Measurements from ENCODE around the gene ADAP2.
"Not testable (repeated sequence)": the region's sequence is repeated elsewhere in the genome, so short reads cannot be mapped to it uniquely, and the experiment has no call there.

The ADAP2 gene

DNA sequence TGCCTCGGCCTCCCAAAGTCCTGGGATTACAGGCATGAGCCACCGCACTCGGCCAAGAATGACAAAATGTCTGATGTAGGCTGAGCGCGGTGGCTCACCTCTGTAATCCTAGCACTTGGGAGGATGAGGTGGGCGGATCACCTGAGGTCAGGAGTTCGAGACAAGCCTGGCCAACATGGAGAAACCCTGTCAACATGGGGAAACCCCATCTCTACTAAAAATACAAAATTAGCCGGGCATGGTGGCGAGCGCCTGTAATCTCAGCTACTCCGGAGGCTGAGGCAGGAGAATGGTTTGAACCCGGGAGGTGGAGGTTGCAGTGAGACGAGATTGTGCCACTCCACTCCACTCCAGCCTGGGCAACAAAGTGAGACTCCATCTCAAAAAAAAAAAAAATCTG, 46.2 kb downstream of the ADAP2 start:
- H3K9me3 ChIP-seq (ENCODE audit: control insufficient read depth in 1 of 2, low read length in 2 of 2); H3K27ac ChIP-seq (ENCODE audit: low read depth, low read length); H3K27me3 ChIP-seq (ENCODE audit: control insufficient read depth in 1 of 2, insufficient read depth in 2 of 2, low read length in 2 of 2); H3K9ac ChIP-seq (ENCODE audit: low read depth in 1 of 2, low read length in 2 of 2); H3K36me3 ChIP-seq (ENCODE audit: control insufficient read depth in 1 of 2, insufficient read depth in 2 of 2, low read length in 2 of 2); H3K4me3 ChIP-seq (ENCODE audit: low read depth in 1 of 2, low read length in 2 of 2); H3K4me1 ChIP-seq (ENCODE audit: control insufficient read depth in 1 of 2, insufficient read depth in 2 of 2, low read length in 2 of 2): not testable (repeated sequence)

- Histone ChIP-seq H3K4me3 (ENCODE audit: low read depth in 1 of 2, low read length in 2 of 2) (peak overlapping the region; percentile 68 to 81), H3K27me3 (ENCODE audit: control insufficient read depth in 1 of 2, insufficient read depth in 2 of 2, low read length in 2 of 2) (no peaks in the 10 kb centered on the region), H3K9me3 (ENCODE audit: control insufficient read depth in 1 of 2, low read length in 2 of 2) (no peaks in the 10 kb centered on the region), H3K36me3 (ENCODE audit: control insufficient read depth in 1 of 2, insufficient read depth in 2 of 2, low read length in 2 of 2) (peaks cover 0 to 3% of the 10 kb centered on the region in 2 donors), H3K9ac (ENCODE audit: low read depth in 1 of 2, low read length in 2 of 2) (peak overlapping the region; percentile 76 to 91), H3K27ac (ENCODE audit: low read depth, low read length) (peak overlapping the region; percentile 98), H3K4me1 (ENCODE audit: control insufficient read depth in 1 of 2, insufficient read depth in 2 of 2, low read length in 2 of 2) (peaks cover 6% of the 10 kb centered on the region in 2 donors)
Measured at GRCh38 chr17:30969989-30970830, 48.5 kb downstream of the ADAP2 start.

DNA sequence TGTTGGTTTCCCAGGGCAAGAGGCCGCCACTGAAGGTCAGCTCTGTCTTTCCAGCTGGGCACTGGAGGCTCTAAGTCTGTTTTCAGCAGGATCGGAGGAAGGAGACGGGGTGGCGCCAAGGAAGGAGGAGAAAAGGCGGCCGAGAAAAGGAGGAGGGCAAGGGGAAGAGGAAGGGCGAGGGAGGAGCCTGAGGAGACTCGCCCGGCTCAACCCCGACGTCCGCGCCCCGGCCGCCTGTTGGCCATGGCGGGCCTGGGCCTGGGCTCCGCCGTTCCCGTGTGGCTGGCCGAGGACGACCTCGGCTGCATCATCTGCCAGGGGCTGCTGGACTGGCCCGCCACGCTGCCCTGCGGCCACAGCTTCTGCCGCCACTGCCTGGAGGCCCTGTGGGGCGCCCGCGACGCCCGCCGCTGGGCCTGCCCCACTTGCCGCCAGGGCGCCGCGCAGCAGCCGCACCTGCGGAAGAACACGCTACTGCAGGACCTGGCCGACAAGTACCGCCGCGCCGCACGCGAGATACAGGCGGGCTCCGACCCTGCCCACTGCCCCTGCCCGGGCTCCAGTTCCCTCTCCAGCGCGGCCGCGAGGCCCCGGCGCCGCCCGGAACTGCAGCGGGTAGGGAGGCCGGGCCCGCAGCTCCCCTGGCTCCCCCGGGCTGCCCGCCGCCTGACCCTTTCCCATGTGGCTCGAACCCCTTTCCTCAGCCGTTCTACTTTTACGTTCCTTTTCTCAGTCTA, 49.3 kb downstream of the ADAP2 start, which contains the start of gene RNF135:
Gene RNF135 (plus strand): TSS at position 209 of the 737 bp plus-strand sequence. CDS start 35 bp downstream, at position 244.
- Histone ChIP-seq H3K27ac (ENCODE audit: low read depth, low read length) (peak within 1 kb of the TSS; percentile 98), H3K9ac (ENCODE audit: low read depth in 1 of 2, low read length in 2 of 2) (peak within 1 kb of the TSS; percentile 76 to 91)

DNA sequence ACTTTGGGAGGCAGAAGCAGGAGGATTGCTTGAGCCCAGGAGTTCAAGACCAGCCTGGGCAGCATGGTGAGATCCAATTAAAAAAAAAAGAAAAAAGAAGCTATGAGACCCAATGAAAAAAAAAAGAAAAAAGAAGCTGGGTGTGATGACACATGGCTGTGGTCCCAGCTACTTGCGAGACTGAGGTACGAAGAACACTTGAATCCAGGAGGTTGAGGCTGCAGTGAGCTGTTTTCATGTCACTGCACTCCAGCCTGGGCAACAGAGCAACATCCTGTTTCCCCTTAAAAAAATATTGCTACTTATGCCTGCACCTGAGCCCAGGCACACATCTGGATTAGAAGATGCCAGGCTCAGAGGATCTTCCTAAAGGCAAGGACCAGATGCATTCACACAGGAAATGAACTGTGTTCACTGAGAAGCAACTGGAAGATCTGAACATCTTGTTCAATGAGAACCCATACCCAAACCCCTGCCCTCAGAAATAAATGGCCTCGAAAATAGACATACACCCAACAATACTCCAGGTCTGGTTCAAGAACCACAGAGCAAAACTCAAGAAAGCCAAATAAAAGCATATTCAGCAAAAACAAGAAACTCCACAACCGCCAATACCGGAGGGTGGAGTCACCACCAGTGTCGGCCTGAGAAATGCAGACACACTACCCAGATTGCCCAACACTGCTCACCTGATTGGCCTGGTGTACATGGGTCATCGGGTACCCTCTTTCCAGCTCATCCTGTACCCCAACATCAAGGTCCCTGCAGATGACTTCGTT, 53.5 kb downstream of the ADAP2 start:
- peaks cover 4 to 7% of the 10 kb centered on the region in 2 donors for H3K36me3 ChIP-seq (ENCODE audit: control insufficient read depth in 1 of 2, insufficient read depth in 2 of 2, low read length in 2 of 2)
- H3K27me3 ChIP-seq (ENCODE audit: control insufficient read depth in 1 of 2, insufficient read depth in 2 of 2, low read length in 2 of 2) = no peaks in the 10 kb centered on the region
- H3K9ac ChIP-seq (ENCODE audit: low read depth in 1 of 2, low read length in 2 of 2) = no peak overlapping the region
- H3K4me1 ChIP-seq (ENCODE audit: control insufficient read depth in 1 of 2, insufficient read depth in 2 of 2, low read length in 2 of 2) = peaks cover 2 to 6% of the 10 kb centered on the region in 2 donors
- H3K9me3 ChIP-seq (ENCODE audit: control insufficient read depth in 1 of 2, low read length in 2 of 2) = no peaks in the 10 kb centered on the region
- no peak overlapping the region for H3K27ac ChIP-seq (ENCODE audit: low read depth, low read length)
- H3K4me3 ChIP-seq (ENCODE audit: low read depth in 1 of 2, low read length in 2 of 2) = no peak overlapping the region

More for the DNA sequence above, 49.3 kb downstream of the ADAP2 start, which contains the start of gene RNF135:
- Histone ChIP-seq H3K9me3 (ENCODE audit: control insufficient read depth in 1 of 2, low read length in 2 of 2) (no peaks in the 10 kb centered on the region), H3K4me3 (ENCODE audit: low read depth in 1 of 2, low read length in 2 of 2) (peak within 1 kb of the TSS; percentile 68 to 81), H3K36me3 (ENCODE audit: control insufficient read depth in 1 of 2, insufficient read depth in 2 of 2, low read length in 2 of 2) (peaks cover 4 to 7% of the 10 kb centered on the region in 2 donors), H3K4me1 (ENCODE audit: control insufficient read depth in 1 of 2, insufficient read depth in 2 of 2, low read length in 2 of 2) (peaks cover 6% of the 10 kb centered on the region in 2 donors), H3K27me3 (ENCODE audit: control insufficient read depth in 1 of 2, insufficient read depth in 2 of 2, low read length in 2 of 2) (no peaks in the 10 kb centered on the region)

GRCh38 chr17:30979919-30980318, 58.2 kb downstream of the ADAP2 start:
- not testable (repeated sequence) for H3K4me1 ChIP-seq (ENCODE audit: control insufficient read depth in 1 of 2, insufficient read depth in 2 of 2, low read length in 2 of 2); H3K9me3 ChIP-seq (ENCODE audit: control insufficient read depth in 1 of 2, low read length in 2 of 2); H3K4me3 ChIP-seq (ENCODE audit: low read depth in 1 of 2, low read length in 2 of 2); H3K9ac ChIP-seq (ENCODE audit: low read depth in 1 of 2, low read length in 2 of 2); H3K27ac ChIP-seq (ENCODE audit: low read depth, low read length); H3K27me3 ChIP-seq (ENCODE audit: control insufficient read depth in 1 of 2, insufficient read depth in 2 of 2, low read length in 2 of 2)
- H3K36me3 ChIP-seq (ENCODE audit: control insufficient read depth in 1 of 2, insufficient read depth in 2 of 2, low read length in 2 of 2) = peaks cover 9 to 11% of the 10 kb centered on the region in 2 donors

DNA sequence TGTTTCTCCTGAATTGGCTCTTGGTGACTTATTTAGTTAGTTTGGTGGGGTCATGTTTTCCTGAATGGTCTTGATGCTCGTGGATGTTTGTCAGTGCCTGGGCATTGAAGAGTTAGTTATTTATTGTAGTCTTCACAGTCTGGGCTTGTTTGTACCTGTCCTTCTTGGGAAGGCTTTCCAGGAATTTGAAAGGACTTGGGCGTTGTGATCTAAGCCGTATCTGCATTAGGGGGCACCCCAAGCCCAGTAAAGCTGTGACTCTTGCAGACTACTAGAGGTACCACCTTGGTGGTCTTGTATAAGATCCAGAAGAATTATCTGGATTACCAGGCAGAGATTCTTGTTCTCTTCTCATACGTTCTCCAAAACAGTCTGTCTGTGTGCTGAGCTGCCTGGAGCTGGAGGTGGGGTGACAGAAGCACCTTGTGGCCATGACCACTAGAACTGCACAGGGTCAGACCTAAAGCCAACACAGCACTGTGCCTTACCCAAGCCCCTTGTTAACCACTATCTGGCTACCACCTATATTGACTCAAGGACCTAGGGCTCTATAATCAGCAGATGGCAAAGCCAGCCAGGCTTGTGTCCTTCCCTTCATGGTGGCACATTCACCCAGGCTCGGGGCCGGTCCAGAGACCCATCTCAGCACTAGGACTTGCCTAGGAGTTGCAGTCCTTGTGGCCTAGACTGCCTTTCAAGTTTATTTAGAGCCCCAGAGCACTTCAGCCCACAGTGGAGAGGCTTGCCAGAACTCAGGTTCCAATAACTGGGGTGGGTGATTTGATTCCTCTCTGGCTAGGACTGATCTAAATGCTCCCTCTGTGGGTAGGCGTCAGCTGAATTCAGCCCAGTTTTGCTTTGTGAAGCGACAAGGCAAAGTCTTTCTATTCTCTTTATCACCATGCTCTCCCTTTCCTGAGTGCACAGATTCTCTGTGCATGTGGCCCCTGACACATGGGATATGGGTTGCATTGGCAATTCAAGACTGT, 60.1 kb downstream of the ADAP2 start:
- Histone ChIP-seq H3K27ac (ENCODE audit: low read depth, low read length) (no peak overlapping the region), H3K27me3 (ENCODE audit: control insufficient read depth in 1 of 2, insufficient read depth in 2 of 2, low read length in 2 of 2) (no peaks in the 10 kb centered on the region), H3K36me3 (ENCODE audit: control insufficient read depth in 1 of 2, insufficient read depth in 2 of 2, low read length in 2 of 2) (peaks cover 6 to 24% of the 10 kb centered on the region in 2 donors), H3K9ac (ENCODE audit: low read depth in 1 of 2, low read length in 2 of 2) (no peak overlapping the region), H3K9me3 (ENCODE audit: control insufficient read depth in 1 of 2, low read length in 2 of 2) (no peaks in the 10 kb centered on the region), H3K4me1 (ENCODE audit: control insufficient read depth in 1 of 2, insufficient read depth in 2 of 2, low read length in 2 of 2) (no peaks in the 10 kb centered on the region), H3K4me3 (ENCODE audit: low read depth in 1 of 2, low read length in 2 of 2) (no peak overlapping the region)

- H3K9ac ChIP-seq (ENCODE audit: low read depth in 1 of 2, low read length in 2 of 2) = no peak overlapping the region
- no peaks in the 10 kb centered on the region for H3K4me1 ChIP-seq (ENCODE audit: control insufficient read depth in 1 of 2, insufficient read depth in 2 of 2, low read length in 2 of 2)
- H3K4me3 ChIP-seq (ENCODE audit: low read depth in 1 of 2, low read length in 2 of 2) = no peak overlapping the region
- H3K27me3 ChIP-seq (ENCODE audit: control insufficient read depth in 1 of 2, insufficient read depth in 2 of 2, low read length in 2 of 2) = no peaks in the 10 kb centered on the region
- H3K9me3 ChIP-seq (ENCODE audit: control insufficient read depth in 1 of 2, low read length in 2 of 2) = no peaks in the 10 kb centered on the region
- H3K36me3 ChIP-seq (ENCODE audit: control insufficient read depth in 1 of 2, insufficient read depth in 2 of 2, low read length in 2 of 2) = peaks cover 6 to 29% of the 10 kb centered on the region in 2 donors
- H3K27ac ChIP-seq (ENCODE audit: low read depth, low read length) = no peak overlapping the region
Measured at GRCh38 chr17:30982855-30983254, 61.1 kb downstream of the ADAP2 start.

DNA sequence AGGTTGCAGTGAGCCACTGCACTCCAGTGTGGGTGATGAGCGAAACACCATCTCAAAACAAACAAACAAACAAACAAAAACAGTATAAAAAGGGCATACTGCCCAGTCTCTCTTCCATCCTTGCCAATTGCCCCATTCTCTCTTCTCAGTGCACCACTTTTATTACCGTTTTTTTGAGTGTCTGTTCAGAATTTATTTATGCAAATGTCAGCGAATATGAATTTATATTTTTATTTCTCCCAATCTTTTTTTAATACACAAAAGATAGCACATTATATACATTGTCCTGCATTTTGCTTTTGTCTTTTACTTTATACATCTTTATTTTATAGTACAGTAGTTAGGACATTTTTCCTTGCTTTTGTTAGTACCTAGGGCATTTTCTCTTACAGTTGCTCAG, 68.7 kb downstream of the ADAP2 start:
- Histone ChIP-seq H3K9ac (ENCODE audit: low read depth in 1 of 2, low read length in 2 of 2) (no peak overlapping the region), H3K9me3 (ENCODE audit: control insufficient read depth in 1 of 2, low read length in 2 of 2) (no peaks in the 10 kb centered on the region), H3K4me3 (ENCODE audit: low read depth in 1 of 2, low read length in 2 of 2) (no peak overlapping the region), H3K36me3 (ENCODE audit: control insufficient read depth in 1 of 2, insufficient read depth in 2 of 2, low read length in 2 of 2) (peaks cover 0 to 43% of the 10 kb centered on the region in 2 donors), H3K27me3 (ENCODE audit: control insufficient read depth in 1 of 2, insufficient read depth in 2 of 2, low read length in 2 of 2) (no peaks in the 10 kb centered on the region), H3K4me1 (ENCODE audit: control insufficient read depth in 1 of 2, insufficient read depth in 2 of 2, low read length in 2 of 2) (no peaks in the 10 kb centered on the region), H3K27ac (ENCODE audit: low read depth, low read length) (no peak overlapping the region)

GRCh38 chr17:30992551-30992950, 70.8 kb downstream of the ADAP2 start:
- Histone ChIP-seq H3K4me3 (ENCODE audit: low read depth in 1 of 2, low read length in 2 of 2) (no peak overlapping the region), H3K9ac (ENCODE audit: low read depth in 1 of 2, low read length in 2 of 2) (no peak overlapping the region), H3K4me1 (ENCODE audit: control insufficient read depth in 1 of 2, insufficient read depth in 2 of 2, low read length in 2 of 2) (peaks cover 0 to 4% of the 10 kb centered on the region in 2 donors), H3K9me3 (ENCODE audit: control insufficient read depth in 1 of 2, low read length in 2 of 2) (no peaks in the 10 kb centered on the region), H3K27ac (ENCODE audit: low read depth, low read length) (no peak overlapping the region), H3K36me3 (ENCODE audit: control insufficient read depth in 1 of 2, insufficient read depth in 2 of 2, low read length in 2 of 2) (peaks cover 10 to 39% of the 10 kb centered on the region in 2 donors), H3K27me3 (ENCODE audit: control insufficient read depth in 1 of 2, insufficient read depth in 2 of 2, low read length in 2 of 2) (no peaks in the 10 kb centered on the region)
